GM19395 (cell line): Measurements from ENCODE around the gene TAGLN2.
"Not testable (repeated sequence)": the region's sequence is repeated elsewhere in the genome, so short reads cannot be mapped to it uniquely, and the experiment has no call there.

Experiments used
- ATAC-seq: cut with Tn5 transposase; IDR thresholded peaks from one replicate; pipeline ENCODE4 v1.9.1; 2021; ENCODE audit warnings: mild to moderate bottlenecking, moderate library complexity; ENCODE audit not compliant: unreplicated experiment

The TAGLN2 gene

GRCh38 chr1:159922511-159923202 lies 2.6 kb downstream of the TAGLN2 start:
- ATAC-seq: no peak

GRCh38 chr1:159921700-159922504 lies 3.4 kb downstream of the TAGLN2 start:
- no peak for ATAC-seq

DNA sequence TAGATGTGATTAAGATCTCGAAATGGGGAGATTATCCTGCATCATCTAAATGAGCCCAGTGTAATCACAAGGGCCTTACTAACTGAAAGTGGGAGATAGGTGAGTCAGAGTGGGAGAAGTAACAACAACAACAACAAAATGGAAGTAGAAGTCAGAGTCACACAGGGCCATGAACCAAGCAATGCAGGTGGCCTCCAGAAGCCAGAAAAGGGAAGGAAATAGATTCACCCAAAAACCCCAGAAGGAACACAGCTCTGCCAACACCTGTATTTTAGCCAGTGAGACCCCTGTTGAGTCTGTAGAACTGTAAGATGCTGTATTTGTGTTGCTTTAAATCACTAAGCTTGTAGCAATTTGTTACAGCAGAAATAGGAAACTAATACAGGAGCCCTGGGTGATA lies 4.1 kb downstream of the TAGLN2 start:
- ATAC-seq: peak; percentile 26

DNA sequence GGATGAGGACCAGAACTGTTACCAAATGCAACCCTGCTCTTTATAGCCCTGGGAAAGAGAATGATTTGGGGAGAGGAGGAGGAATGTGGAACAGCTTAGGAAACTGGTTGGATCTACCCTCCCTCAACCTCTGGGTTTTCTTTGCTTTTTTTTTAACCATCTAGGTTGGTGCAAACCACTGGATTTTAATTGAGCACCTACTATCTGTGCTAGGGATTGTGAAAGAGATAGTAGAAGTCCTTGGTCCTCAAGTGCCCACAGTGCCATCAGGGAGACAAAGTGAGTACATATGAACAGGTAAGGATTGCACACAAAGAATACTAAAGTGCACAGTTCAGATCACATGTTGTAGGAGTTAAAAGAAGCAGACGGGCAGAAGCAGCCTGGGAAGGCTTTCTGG lies 4.7 kb downstream of the TAGLN2 start:
- ATAC-seq: no peak

GRCh38 chr1:159920202-159920601 lies 5.1 kb downstream of the TAGLN2 start:
- ATAC-seq: no peak

DNA sequence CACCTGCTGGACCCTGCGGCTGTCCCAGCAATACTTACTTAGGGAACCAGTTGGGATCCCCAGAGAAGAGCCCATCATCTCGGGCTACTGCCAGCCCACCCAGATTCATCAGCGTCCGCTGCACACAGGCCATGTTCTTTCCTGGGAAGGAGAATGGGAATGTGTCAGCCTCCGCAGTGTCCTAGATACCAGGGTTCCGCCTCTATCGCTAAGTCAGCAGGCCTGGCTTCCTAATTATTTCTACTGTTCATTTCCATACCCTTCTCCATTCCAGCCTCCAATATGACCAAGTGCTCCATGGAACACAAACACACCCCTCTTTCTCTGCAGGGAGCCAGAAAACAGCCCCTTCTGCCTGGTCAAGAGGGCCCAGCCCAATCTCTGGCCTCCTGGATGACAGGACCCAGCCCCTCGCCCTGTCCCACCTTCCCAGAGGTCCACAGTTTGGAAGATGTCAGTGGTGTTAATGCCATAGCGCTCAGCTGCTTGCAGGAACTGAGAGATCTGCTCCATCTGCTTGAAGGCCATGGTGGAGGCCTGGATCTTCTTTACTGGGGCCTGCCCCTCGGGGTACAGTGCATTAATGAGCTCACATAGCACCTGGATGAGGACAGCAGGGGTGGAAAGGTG lies 6.0 kb downstream of the TAGLN2 start:
- ATAC-seq: no peak

DNA sequence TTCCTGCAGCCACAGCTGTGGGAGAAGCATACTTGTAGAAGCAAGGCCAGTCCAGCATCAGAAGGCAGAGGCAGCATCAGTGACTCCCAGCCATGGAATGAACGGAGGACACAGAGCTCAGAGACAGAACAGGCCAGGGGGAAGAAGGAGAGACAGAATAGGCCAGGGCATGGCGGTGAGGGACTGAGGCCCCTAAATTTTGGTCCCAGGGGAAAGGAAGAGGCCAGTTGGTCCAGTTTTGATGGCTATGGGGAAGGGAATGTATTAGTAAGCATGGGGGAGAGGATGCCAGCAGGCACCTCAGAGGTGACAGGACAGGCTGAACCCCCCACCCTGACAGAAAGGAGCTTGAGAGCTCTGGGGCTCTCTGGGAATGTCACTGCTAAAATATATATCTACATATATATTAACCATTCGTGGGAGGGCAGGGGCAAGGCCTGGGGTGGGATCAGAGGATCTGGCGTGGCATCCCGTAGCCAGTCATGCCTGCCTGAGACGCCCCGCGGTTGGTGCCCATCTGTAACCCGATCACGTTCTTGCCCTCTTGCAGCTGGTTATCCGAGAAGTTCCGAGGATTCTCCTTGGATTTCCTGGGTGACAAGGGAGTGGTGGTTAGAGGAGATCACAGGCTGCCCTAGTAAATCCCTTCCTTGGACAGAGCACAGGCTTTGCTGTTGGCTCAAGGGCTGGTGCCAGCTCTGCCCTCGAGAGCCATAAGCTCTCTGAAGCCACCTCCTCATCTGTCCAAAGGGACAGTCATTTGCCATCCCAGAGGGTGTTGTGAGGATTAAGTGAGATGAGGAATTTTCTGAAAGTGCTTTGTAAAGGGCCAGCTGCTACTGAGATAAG lies 6.7 kb downstream of the TAGLN2 start:
- ATAC-seq: no peak

DNA sequence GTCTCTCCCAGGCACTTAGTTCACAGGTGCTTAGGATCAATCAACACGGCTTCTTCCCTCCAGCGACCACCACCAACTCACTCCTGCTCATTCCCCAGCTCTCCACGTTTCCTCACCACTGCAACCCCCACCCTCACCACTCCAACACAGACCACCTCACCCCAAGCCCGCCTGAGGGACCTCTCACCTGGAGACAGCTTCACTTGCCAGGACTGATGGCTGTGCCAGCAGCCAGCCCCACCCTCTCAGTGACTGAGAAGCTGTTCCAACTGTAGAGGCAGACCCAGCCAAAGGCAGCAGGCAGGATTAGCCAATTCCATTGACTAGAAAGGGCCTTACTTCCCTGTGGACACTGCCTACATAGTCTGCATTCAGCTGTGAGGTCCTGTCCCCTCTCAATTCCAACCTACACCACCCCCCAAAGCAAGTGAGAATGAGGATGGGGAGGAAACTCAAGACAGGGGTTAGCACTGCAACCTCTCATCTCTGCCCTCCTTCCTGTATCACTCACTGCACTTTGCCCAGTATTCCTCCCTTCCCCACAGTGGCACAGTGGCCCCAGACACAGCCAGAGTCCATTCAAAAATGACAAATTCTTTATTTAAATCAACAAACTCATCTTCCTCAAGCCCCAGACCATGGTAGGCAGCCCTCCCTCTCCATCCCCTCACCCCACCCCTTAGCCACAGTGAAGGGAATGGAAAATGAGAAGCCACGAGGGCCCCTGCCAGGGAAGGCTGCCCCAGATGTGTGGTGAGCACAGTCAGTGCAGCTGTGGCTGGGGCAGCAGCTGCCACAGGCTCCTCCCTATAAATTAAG lies 7.6 kb downstream of the TAGLN2 start:
- ATAC-seq: no peak

- no peak for ATAC-seq
Measured at GRCh38 chr1:159916242-159917051, 8.9 kb downstream of the TAGLN2 start.

DNA sequence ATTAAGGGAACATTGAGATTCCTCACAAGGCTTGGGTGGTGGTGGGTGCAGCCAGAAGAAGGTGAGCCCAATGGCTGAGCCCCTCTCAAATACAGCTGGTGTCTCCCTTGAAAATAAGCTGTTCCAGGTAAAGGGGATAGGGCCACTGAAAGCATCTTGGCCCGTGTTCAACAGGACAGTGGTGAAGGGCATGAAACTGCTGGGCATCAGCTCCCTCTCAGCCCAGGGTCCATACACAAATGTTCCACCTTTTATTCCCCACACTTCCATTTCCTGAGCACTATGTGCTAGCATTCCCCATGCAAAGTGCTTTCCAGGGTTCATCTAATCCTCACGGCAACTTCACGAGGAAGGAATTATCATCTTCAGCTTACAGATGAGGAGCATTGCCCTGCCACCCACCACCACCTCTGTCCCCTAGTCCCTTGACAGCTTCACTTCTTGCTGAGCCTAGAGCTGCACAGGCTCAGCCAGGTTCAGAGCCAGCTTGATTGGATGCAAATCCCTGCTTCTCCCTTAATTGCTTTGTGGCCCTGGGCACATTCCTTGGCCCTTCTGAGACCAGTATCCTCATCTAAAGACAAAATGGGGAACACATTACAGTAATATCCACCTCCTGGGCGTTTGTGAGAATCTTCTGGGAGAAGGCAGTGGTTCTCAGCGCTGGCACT lies 9.6 kb downstream of the TAGLN2 start:
- no peak for ATAC-seq

DNA sequence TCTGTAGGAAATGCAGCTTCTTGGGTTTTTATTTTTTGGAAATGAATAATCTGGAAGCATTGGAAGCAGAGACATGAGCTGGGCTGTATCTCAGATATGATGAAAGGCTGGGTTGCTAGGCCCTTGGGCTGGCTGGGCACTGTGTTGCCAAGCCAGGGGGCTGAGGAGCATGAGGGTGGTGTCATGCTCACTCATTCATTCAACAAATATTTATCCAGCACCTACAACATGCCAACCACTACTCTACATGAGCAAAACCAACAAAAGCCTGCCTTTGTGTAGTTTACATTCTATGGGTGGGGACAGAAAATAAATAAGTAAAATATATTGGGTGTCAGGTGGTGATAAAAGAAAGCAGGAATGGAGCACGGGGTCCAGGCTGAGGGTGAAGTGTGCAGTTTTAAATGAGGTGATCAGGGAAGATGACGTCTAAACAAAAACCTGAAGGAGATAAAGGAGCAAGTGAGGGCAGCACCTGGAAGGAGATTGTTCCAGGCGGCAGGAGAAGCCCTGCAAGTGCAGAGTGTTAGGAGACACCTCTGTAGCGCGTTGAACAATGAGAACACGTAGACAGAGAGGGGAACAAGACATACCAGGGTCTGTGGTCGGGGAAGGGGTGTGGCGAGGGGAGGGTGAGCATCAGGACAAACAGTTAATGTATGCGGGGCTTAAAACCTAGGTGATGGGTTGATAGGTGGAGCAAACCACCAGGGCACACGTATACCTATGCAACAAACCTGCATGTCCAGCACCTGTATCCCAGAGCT lies 10.9 kb downstream of the TAGLN2 start:
- no peak for ATAC-seq

DNA sequence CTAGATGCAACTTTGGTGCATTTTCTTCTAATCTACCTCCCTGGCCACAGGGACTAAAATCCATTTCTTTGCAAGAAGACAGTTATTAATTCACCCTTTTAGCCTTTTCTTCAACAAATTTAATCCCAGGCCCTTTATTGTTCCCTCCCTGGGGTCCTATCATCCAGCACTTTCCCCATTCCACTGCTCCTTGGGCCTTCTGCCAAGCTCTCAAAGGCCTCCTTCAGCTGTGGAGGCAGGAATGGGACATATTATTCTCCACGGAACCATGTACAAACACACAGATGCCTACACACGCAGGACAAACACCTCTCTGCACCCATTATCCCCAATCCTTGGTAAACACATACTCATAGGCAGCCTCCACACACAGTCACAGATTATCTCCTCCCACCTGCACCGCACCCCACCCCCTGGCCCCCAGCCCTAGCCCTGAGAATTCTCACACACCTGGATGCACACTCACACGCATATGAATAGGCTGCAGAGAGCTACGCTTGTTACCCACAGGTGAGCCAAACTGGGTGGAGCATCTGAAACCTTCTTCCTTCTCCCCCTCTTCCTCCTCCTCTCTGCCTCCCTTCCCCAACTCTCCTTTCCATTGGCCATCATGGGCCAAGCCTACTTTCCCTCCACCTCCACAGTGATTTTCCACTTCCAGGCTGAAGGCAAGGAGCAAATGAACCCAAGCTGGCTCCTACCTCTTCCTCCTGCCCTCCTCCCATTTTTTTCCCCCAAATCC lies 11.7 kb downstream of the TAGLN2 start:
- ATAC-seq: no peak

DNA sequence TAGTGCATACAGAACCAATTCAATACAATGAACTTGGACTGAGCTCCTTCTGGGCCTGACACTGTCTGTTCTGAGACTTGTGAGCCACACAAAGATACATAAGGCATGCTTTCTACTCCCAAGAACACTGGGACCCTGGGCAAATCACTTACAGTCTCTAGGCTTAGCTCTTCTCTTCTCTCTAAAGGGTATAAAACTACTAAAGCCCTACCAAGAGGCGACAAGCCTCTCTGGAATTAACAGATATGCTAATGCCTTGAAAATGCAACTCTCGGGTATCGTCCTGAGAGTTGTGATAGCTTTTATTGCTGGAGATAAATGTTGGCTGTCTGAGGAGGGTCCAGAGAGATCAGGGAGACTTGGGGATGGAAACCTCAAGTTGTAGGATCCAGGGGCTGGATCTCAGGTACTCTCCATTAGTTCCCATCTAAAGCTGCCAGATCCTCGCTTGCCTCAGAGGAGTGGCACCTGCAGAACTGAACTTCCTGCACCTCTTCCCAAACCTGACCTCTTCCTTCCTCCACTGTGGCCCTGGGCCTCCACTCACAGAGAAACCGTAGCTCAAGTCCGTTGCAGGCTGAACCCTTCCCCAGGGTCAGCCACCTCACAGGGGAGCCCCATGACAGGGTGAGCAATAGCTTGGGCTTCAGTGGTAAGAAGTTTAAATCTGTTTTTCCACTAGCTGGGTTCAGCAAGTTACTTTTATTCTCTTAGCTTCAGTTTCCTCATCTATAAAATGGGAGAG lies 13.8 kb downstream of the TAGLN2 start:
- no peak for ATAC-seq

- no peak for ATAC-seq
Measured at GRCh38 chr1:159908031-159908940, 17.0 kb downstream of the TAGLN2 start.

DNA sequence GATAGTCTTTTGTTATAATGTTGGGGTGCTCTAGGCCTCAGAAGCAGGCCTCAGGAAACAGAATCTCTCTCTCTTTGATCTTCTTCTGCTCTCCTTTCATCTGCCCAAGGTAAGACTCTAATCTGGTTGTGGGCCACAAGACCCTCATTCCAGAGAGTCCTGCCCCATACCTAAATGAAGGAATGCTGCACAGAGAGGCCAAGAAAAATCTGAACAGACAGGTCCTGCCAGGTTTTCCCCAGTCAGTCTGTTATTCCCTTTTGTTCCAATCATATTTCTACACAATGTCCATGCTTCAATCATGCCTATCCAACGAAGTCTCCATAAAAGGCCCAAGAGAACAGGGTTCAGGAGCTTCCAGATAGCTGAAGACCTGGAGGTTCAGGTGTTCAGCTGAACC lies 18.3 kb downstream of the TAGLN2 start:
- no peak for ATAC-seq

DNA sequence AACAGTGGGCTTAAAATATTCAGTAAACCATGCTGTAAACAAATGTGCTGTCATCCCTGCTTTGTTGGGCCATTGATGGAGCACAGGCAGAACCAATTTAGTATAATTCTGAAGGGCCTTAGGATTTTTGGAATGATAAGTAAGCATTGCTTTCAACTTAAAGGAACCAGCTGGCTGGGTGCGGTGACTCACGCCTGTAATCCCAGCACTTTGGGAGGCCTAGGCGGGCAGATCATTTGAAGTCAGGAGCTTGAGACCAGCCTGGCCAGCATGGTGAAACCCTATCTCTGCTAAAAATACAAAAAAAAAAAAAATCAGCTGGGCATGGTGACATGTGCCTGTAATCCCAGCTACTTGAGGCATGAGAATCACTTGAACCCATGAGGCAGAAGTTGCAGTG lies 21.3 kb downstream of the TAGLN2 start:
- not testable (repeated sequence) for ATAC-seq
